OCI-LY7 (cell line): ENCODE data around the gene OSBPL3. TPM values are rescaled to one million over a fixed set of nuclear protein-coding genes. Genes with fewer than 3 reads are reported as not detected.

Experiments used
- BruUV-seq: library from RNA; stranded (reverse); fragments of 400-500 nt; replicated peaks from 2 replicates; lab custom pipeline; 2021; lab: Mats Ljungman, UMichigan
- CTCF ChIA-PET: fragments of 300-600 bp; sonication (Branson Sonifier 250); formaldehyde crosslinking; loops from one replicate; lab custom pipeline; 2022; ENCODE audit warnings: antibody characterized with exemption; ENCODE audit not compliant: unreplicated experiment; lab: Charles Lee
- POLR2A ChIA-PET: fragments of 300-600 bp; sonication (Branson Sonifier 250); formaldehyde crosslinking; loops from one replicate; lab custom pipeline; 2022; ENCODE audit warnings: antibody characterized with exemption; lab: Charles Lee
- DNase-seq: peaks from one replicate; pipeline ENCODE4 v3.0.0-alpha.2; 2015; ENCODE audit warnings: low spot score
- H2AFZ ChIP-seq: fragments of 200-600 bp; sonication (generic), shearing (Covaris generic); 2 replicates; pipeline ENCODE4 v1.6.1; 2014; ENCODE audit warnings: mild to moderate bottlenecking, antibody characterized with exemption, low read length, moderate library complexity
- H3K27ac ChIP-seq: fragments of 200-600 bp; sonication (generic); 2 replicates; pipeline ENCODE4 v1.5.1; 2014; ENCODE audit warnings: mixed run types, low read depth, mild to moderate bottlenecking, moderate library complexity, low read length, inconsistent platforms; ENCODE audit not compliant: poor library complexity, severe bottlenecking
- H3K36me3 ChIP-seq: fragments of 200-600 bp; sonication (generic); 2 replicates; pipeline ENCODE4 v1.6.1; 2014; ENCODE audit warnings: mild to moderate bottlenecking, antibody characterized with exemption, low read length, moderate library complexity, mixed read lengths; ENCODE audit not compliant: insufficient read depth
- H3K4me1 ChIP-seq: fragments of 200-600 bp; sonication (generic); 2 replicates; pipeline ENCODE4 v1.5.1; 2014; ENCODE audit warnings: mild to moderate bottlenecking, low read length; ENCODE audit not compliant: insufficient read depth, poor library complexity, severe bottlenecking
- H3K4me2 ChIP-seq: fragments of 200-600 bp; sonication (generic); 2 replicates; pipeline ENCODE4 v1.6.1; 2014; ENCODE audit warnings: mild to moderate bottlenecking, low read length
- H3K4me3 ChIP-seq: fragments of 200-600 bp; sonication (generic); 2 replicates; pipeline ENCODE4 v1.5.1; 2014; ENCODE audit warnings: mild to moderate bottlenecking, low read depth, low read length; ENCODE audit not compliant: poor library complexity, severe bottlenecking
- H3K79me2 ChIP-seq: fragments of 200-600 bp; sonication (generic); 2 replicates; pipeline ENCODE4 v1.6.1; 2016; ENCODE audit warnings: low read depth, mild to moderate bottlenecking, low read length, moderate library complexity, mixed read lengths; ENCODE audit not compliant: insufficient read depth
- H3K9me2 ChIP-seq: fragments of 200-600 bp; sonication (generic); 2 replicates; pipeline ENCODE4 v1.6.1; 2016; ENCODE audit warnings: mild to moderate bottlenecking, low read length, mixed read lengths; ENCODE audit not compliant: insufficient read depth
- H3K9me3 ChIP-seq: fragments of 200-600 bp; sonication (generic); 2 replicates; pipeline ENCODE4 v1.6.1; 2014; ENCODE audit warnings: mild to moderate bottlenecking, mixed run types, low read length, mixed read lengths
- H4K20me1 ChIP-seq: fragments of 200-600 bp; sonication (generic); 2 replicates; pipeline ENCODE4 v1.6.1; 2014; ENCODE audit warnings: mild to moderate bottlenecking, antibody characterized with exemption, low read length, moderate library complexity, mixed read lengths; ENCODE audit not compliant: insufficient read depth
- EZH2phosphoT487 ChIP-seq: fragments of 200-600 bp; sonication (generic); IDR thresholded peaks from 2 replicates; pipeline ENCODE4 v1.6.1; 2018; ENCODE audit warnings: low read depth, borderline replicate concordance, mild to moderate bottlenecking, mixed run types, antibody characterized with exemption, low read length, moderate library complexity, mixed read lengths
- intact Hi-C: fragments of 100-400 bp; cut with micrococcal nuclease; formaldehyde crosslinking; loops from one replicate; pipeline ENCODE4 v1.10.0; 2022; ENCODE audit not compliant: unreplicated experiment
- total RNA-seq, 2 experiments: library from RNA; depleted of rRNA in 1 of 2; stranded (reverse); fragments of >200 nt in 1 of 2; shearing (Covaris generic) in 1 of 2; gene quantifications; 2 replicates each; pipeline ENCODE4 v1.2.3, GENCODE V29; 2014 to 2022
- TF ChIP-seq, protein P1 (sequence below): fragments of 200-600 bp; sonication (generic); conservative IDR thresholded peaks from 2 replicates; pipeline ENCODE4 v1.5.1; 2014; ENCODE audit warnings: mild to moderate bottlenecking, antibody characterized with exemption, low read length, moderate library complexity, mixed read lengths

The OSBPL3 gene
- total RNA-seq, 2 experiments from 2014 or later: 28.7 to 79.9 TPM

DNA sequence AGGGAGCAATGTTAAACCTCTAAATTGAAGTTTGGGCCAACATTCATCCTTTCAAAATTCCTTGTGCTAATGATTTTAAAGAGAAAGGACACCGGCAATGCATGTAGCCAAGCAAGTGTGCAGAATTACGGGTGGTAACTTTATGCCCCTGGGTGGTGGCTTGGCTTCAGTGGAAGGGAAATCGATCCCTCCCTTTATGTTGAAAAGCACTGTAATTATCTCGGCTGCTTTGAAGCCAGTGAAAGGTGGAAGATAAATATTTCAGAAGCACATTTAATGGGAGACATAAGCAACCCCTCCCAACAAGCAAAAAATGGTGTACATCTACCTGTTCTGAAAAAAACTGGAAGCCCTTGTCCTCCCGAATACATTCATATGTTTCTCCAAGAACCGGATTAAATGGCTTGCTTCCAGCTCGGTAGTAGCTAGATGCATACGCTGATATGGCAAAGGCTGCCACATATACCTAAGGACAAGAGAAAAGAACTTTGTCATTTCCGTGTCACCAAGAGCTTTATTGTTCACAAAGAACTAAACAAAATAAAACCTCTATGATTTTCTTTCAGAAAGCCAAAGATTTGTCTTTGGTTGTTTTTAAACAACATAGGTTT is 149.4 kb downstream of the OSBPL3 start:
- Histone ChIP-seq H3K4me3 (no peak overlapping the region), H4K20me1 (no peaks in the 10 kb centered on the region), H2AFZ (no peak overlapping the region), H3K36me3 (peaks cover 89% of the 10 kb centered on the region), H3K79me2 (peaks cover 9% of the 10 kb centered on the region; the same call in 1 of the 2 replicates), H3K4me2 (no peak overlapping the region), H3K4me1 (peaks cover 90% of the 10 kb centered on the region), H3K9me2 (no peaks in the 10 kb centered on the region), H3K9me3 (no peaks in the 10 kb centered on the region), H3K27ac (peak overlapping the region; percentile 30)
- POLR2A ChIA-PET: interaction anchor here (1.1 kb wide), 1 partner anchor 63 kb away, joined by 3 read pairs; no protein-coding TSS in a partner anchor
- CTCF ChIA-PET: no interaction called here
- BruUV-seq: no TSS peak
- intact Hi-C loops: no loop called here
- TF ChIP-seq, protein P1, sequence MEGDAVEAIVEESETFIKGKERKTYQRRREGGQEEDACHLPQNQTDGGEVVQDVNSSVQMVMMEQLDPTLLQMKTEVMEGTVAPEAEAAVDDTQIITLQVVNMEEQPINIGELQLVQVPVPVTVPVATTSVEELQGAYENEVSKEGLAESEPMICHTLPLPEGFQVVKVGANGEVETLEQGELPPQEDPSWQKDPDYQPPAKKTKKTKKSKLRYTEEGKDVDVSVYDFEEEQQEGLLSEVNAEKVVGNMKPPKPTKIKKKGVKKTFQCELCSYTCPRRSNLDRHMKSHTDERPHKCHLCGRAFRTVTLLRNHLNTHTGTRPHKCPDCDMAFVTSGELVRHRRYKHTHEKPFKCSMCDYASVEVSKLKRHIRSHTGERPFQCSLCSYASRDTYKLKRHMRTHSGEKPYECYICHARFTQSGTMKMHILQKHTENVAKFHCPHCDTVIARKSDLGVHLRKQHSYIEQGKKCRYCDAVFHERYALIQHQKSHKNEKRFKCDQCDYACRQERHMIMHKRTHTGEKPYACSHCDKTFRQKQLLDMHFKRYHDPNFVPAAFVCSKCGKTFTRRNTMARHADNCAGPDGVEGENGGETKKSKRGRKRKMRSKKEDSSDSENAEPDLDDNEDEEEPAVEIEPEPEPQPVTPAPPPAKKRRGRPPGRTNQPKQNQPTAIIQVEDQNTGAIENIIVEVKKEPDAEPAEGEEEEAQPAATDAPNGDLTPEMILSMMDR: no peak
- TF ChIP-seq EZH2phosphoT487: no peak
- no peak for DNase-seq

DNA sequence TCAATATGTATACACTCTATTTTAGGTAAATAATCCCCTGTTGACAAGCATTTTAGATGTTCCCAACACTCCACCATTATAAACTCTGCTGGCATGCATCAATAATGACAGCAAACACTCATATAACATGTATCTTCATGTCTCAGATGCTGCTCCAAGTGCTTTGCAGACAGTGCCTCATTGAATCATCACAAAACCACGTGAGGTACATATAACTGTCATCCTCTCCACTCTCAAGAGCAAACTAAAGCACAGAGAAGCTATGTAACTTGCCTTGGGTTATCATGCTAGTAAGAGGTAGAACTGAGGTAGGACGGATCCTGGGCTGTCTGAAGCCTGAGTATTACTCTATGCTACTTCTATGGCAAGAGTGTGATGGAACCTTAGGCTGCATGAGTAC is 150.2 kb downstream of the OSBPL3 start:
- Histone ChIP-seq H4K20me1 (no peaks in the 10 kb centered on the region), H2AFZ (no peak overlapping the region), H3K27ac (peak overlapping the region; percentile 55), H3K9me3 (no peaks in the 10 kb centered on the region), H3K9me2 (no peaks in the 10 kb centered on the region), H3K79me2 (peaks cover 4% of the 10 kb centered on the region; the same call in 1 of the 2 replicates), H3K4me3 (no peak overlapping the region), H3K36me3 (peaks cover 95% of the 10 kb centered on the region), H3K4me1 (peaks cover 88% of the 10 kb centered on the region), H3K4me2 (peak overlapping the region; percentile 3; the same call in 1 of the 2 replicates)
- CTCF ChIA-PET: no interaction called here
- BruUV-seq: no TSS peak
- TF ChIP-seq, protein P1: no peak
- TF ChIP-seq EZH2phosphoT487: no peak
- DNase-seq: no peak
- intact Hi-C loops: no loop called here
- POLR2A ChIA-PET: interaction anchor here (1.2 kb wide), 2 partner anchors 22 to 67 kb away, joined by 3 read pairs; no protein-coding TSS in a partner anchor
